ENCODE results near the gene GALM. TPM values are rescaled to one million over a fixed set of nuclear protein-coding genes. Genes with fewer than 3 reads are reported as not detected.

GALM gene
- polyA plus RNA-seq, 1 donor (not counting 4 experiments of a cell fraction or from before 2014, with no cell fraction given), result 1.2 TPM

- Histone ChIP-seq H3K27me3 (ENCODE audit: control insufficient read depth, extremely low read depth, insufficient read depth, low read length) (no peaks in the 10 kb centered on the region), H3K36me3 (ENCODE audit: control insufficient read depth in 2 of 2, extremely low read depth in 1 of 2, insufficient read depth in 2 of 2, low read length in 2 of 2) (no peaks in the 10 kb centered on the region), H3K4me2 (ENCODE audit: control insufficient read depth, extremely low read depth, insufficient read depth, low read depth, low read length) (no peak overlapping the region), H3K79me2 (ENCODE audit: control insufficient read depth, insufficient read depth, low read length) (no peaks in the 10 kb centered on the region), H3K9ac (ENCODE audit: control insufficient read depth, extremely low read depth, insufficient read depth, low read length) (no peak overlapping the region), H2AFZ (ENCODE audit: control insufficient read depth, low read length) (no peak overlapping the region), H4K20me1 (ENCODE audit: control insufficient read depth, extremely low read depth, insufficient read depth, low read length) (no peaks in the 10 kb centered on the region), H3K27ac (ENCODE audit: control insufficient read depth, insufficient read depth, low read length) (no peak overlapping the region), H3K4me3 (ENCODE audit: control insufficient read depth in 2 of 3, extremely low read depth in 1 of 3, insufficient read depth in 2 of 3, low read depth in 1 of 3, low read length in 3 of 3) (no peak overlapping the region), H3K4me1 (ENCODE audit: control insufficient read depth, extremely low read depth, insufficient read depth, low read length) (no peaks in the 10 kb centered on the region), H3K9me3 (ENCODE audit: control insufficient read depth, low read depth, low read length) (no peaks in the 10 kb centered on the region), H3K9me1 (ENCODE audit: control insufficient read depth, extremely low read depth, insufficient read depth, low read length) (no peaks in the 10 kb centered on the region)
- TF ChIP-seq EZH2 (IDR thresholded peaks at IDR 0.05; ENCODE audit: low read length) (no peak), CTCF (optimal IDR thresholded peaks at IDR 0.05 in 1 of 3, IDR thresholded peaks at IDR 0.05 in 1 of 3, conservative IDR thresholded peaks at IDR 0.05 in 1 of 3; ENCODE audit: extremely low read depth in 1 of 3, insufficient read depth in 2 of 3, low read length in 3 of 3) (no peak)
- dilution Hi-C loops (cut with MboI; ENCODE audit: extremely low pct_ligation_motif_present, low sequenced_read_pairs), result loop anchor here (25.0 kb wide), 1 partner anchor 97 kb away; the partner anchor contains the start of gene HNRNPLL
- no peak for DNase-seq (ENCODE audit: low read depth, low spot score)
- no peak for FAIRE-seq
These were observed 43.1 kb downstream of the GALM start for GRCh38 chr2:38708900-38709566.

- Histone ChIP-seq H4K20me1 (ENCODE audit: control insufficient read depth, extremely low read depth, insufficient read depth, low read length) (no peaks in the 10 kb centered on the region), H3K4me3 (ENCODE audit: control insufficient read depth in 2 of 3, extremely low read depth in 1 of 3, insufficient read depth in 2 of 3, low read depth in 1 of 3, low read length in 3 of 3) (no peak overlapping the region), H2AFZ (ENCODE audit: control insufficient read depth, low read length) (no peak overlapping the region), H3K9me1 (ENCODE audit: control insufficient read depth, extremely low read depth, insufficient read depth, low read length) (no peaks in the 10 kb centered on the region), H3K27me3 (ENCODE audit: control insufficient read depth, extremely low read depth, insufficient read depth, low read length) (no peaks in the 10 kb centered on the region), H3K9me3 (ENCODE audit: control insufficient read depth, low read depth, low read length) (no peaks in the 10 kb centered on the region), H3K4me2 (ENCODE audit: control insufficient read depth, extremely low read depth, insufficient read depth, low read depth, low read length) (no peak overlapping the region), H3K27ac (ENCODE audit: control insufficient read depth, insufficient read depth, low read length) (no peak overlapping the region), H3K9ac (ENCODE audit: control insufficient read depth, extremely low read depth, insufficient read depth, low read length) (no peak overlapping the region), H3K4me1 (ENCODE audit: control insufficient read depth, extremely low read depth, insufficient read depth, low read length) (no peaks in the 10 kb centered on the region), H3K36me3 (ENCODE audit: control insufficient read depth in 2 of 2, extremely low read depth in 1 of 2, insufficient read depth in 2 of 2, low read length in 2 of 2) (no peaks in the 10 kb centered on the region), H3K79me2 (ENCODE audit: control insufficient read depth, insufficient read depth, low read length) (no peaks in the 10 kb centered on the region)
- TF ChIP-seq CTCF (optimal IDR thresholded peaks at IDR 0.05 in 1 of 3, IDR thresholded peaks at IDR 0.05 in 1 of 3, conservative IDR thresholded peaks at IDR 0.05 in 1 of 3; ENCODE audit: extremely low read depth in 1 of 3, insufficient read depth in 2 of 3, low read length in 3 of 3) (no peak), EZH2 (IDR thresholded peaks at IDR 0.05; ENCODE audit: low read length) (no peak)
- dilution Hi-C loops (cut with MboI; ENCODE audit: extremely low pct_ligation_motif_present, low sequenced_read_pairs), result loop anchor here (25.0 kb wide), 1 partner anchor 97 kb away; the partner anchor contains the start of gene HNRNPLL
- FAIRE-seq (no peak), DNase-seq (ENCODE audit: low read depth, low spot score) (no peak)
These were observed 43.8 kb downstream of the GALM start for GRCh38 chr2:38709567-38710194.
